ENCODE data around the gene ASRGL1.

- no peak for TF ChIP-seq POLR2AphosphoS5 (IDR thresholded peaks at IDR 0.05)
- no peak for TF ChIP-seq EP300 (IDR thresholded peaks at IDR 0.05; ENCODE audit: low read depth)
- TF ChIP-seq CTCF (IDR thresholded peaks at IDR 0.05): no peak
- TF ChIP-seq POLR2A (IDR thresholded peaks at IDR 0.05): no peak
These were observed 21.8 kb upstream of the ASRGL1 start for GRCh38 chr11:62315431-62315830.

Measured in transverse colon (tissue), 4 donors.